ENCODE measurements around the gene TMEM115. TPM values are rescaled to one million over a fixed set of nuclear protein-coding genes. Genes with fewer than 3 reads are reported as not detected.

The TMEM115 gene
- total and polyA plus RNA-seq, 4 donors, result 29.0 to 44.8 (median 35.9) TPM

GRCh38 chr3:50356553-50356952 is 2.8 kb downstream of the TMEM115 start:
- WGBS, 2 donors, result 44 to 60% methylated on average over 5 of the region's 5 CpGs
- peaks cover 9 to 30% (median 21%) of the 10 kb centered on the region in 4 donors for H3K36me3 ChIP-seq (ENCODE audit: control insufficient read depth in 4 of 4, insufficient read depth in 4 of 4, low read length in 4 of 4)
- H3K9ac ChIP-seq (ENCODE audit: insufficient read depth in 1 of 2, low read length in 2 of 2), result peak overlapping the region; percentile 9 to 51
- TF ChIP-seq CTCF (IDR thresholded peaks at IDR 0.05; ENCODE audit: control extremely low read depth, extremely low read depth), result no peak
- ATAC-seq (ENCODE audit: insufficient read depth, low FRiP score) (no peak), DNase-seq (no peak)
- no peaks in the 10 kb centered on the region for H3K9me3 ChIP-seq (ENCODE audit: control insufficient read depth in 4 of 4, insufficient read depth in 3 of 4, low read length in 3 of 4)
- H3K27ac ChIP-seq (ENCODE audit: low read depth in 1 of 2, low read length in 1 of 2), result no peak overlapping the region
- H3K4me3 ChIP-seq, result peak overlapping the region; percentile 28
- peaks cover 25 to 35% (median 26%) of the 10 kb centered on the region in 5 donors for H3K4me1 ChIP-seq (ENCODE audit: control insufficient read depth in 5 of 5, insufficient read depth in 5 of 5, low read length in 5 of 5)
- H3K27me3 ChIP-seq (ENCODE audit: control insufficient read depth in 3 of 3, insufficient read depth in 3 of 3, low read length in 2 of 3), result no peaks in the 10 kb centered on the region

DNA sequence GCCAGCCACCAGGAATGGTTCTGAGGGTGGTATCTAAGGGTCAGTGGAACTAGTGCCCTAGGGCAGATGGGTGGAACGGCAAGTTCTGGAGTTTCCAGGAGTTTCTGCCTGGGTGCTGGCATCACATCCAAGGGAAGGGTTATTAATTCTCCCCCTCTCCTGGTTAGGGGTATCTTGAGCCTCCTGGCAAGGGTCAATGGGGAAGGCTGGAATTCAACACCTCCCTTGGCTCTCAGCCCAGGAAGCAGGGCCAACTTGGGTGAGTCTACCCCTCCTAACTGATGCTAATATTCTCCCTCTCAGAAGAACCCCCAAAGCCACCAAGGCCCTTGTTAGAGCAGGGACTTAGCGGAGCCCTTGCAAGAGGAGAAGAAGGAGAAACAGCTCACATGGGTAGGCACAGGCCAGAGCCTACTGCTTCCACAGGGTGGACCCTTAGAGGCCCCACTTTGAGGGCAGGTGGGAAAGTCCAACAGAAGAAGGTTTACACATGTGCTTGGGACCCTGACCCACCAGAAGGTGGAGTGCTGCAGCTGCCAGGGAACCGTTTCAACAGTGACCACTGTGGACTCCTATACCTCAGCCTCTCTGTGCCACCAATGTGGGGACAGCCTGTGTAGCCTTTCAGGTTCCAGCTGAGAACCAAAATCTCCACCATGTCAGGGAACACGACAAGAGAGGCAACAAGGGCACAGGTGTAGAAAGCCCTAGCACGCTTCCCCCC is 3.3 kb downstream of the TMEM115 start:
- DNase-seq (no peak), ATAC-seq (ENCODE audit: insufficient read depth, low FRiP score) (no peak)
- Histone ChIP-seq H3K9me3 (ENCODE audit: control insufficient read depth in 4 of 4, insufficient read depth in 3 of 4, low read length in 3 of 4) (no peaks in the 10 kb centered on the region), H3K36me3 (ENCODE audit: control insufficient read depth in 4 of 4, insufficient read depth in 4 of 4, low read length in 4 of 4) (peaks cover 9 to 30% (median 22%) of the 10 kb centered on the region in 4 donors), H3K4me3 (no peak overlapping the region), H3K27me3 (ENCODE audit: control insufficient read depth in 3 of 3, insufficient read depth in 3 of 3, low read length in 2 of 3) (no peaks in the 10 kb centered on the region), H3K27ac (ENCODE audit: low read depth in 1 of 2, low read length in 1 of 2) (peak overlapping the region; percentile 10 to 37), H3K4me1 (ENCODE audit: control insufficient read depth in 5 of 5, insufficient read depth in 5 of 5, low read length in 5 of 5) (peaks cover 26 to 40% (median 31%) of the 10 kb centered on the region in 5 donors), H3K9ac (ENCODE audit: insufficient read depth in 1 of 2, low read length in 2 of 2) (peak overlapping the region in 1 of 2 donors; percentile 51)
- 63 to 66% methylated on average over 5 of the region's 5 CpGs for WGBS, 2 donors
- no peak for TF ChIP-seq CTCF (IDR thresholded peaks at IDR 0.05; ENCODE audit: control extremely low read depth, extremely low read depth)

DNA sequence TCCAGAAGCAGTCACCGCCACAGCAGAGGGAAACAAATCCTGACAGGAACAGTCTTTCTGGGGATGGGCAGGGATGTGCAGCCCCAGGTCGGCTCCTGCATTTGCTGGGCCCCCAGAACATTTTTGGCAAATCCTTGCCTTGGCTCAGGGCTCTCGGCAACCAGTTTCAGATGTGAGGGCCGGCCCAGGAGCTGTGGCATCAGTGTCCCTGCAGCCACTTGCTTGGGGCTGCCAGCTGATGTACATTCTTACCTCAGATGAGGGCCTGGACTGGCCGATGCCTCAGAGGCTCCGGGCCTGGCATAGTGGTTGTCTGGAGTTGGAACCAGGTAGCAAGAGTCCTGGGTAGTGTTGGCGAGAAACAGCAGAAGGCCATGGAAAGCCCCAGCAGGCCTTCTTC is 4.5 kb downstream of the TMEM115 start:
- peaks cover 9 to 30% (median 22%) of the 10 kb centered on the region in 4 donors for H3K36me3 ChIP-seq (ENCODE audit: control insufficient read depth in 4 of 4, insufficient read depth in 4 of 4, low read length in 4 of 4)
- no peak overlapping the region for H3K27ac ChIP-seq (ENCODE audit: low read depth in 1 of 2, low read length in 1 of 2)
- H3K4me3 ChIP-seq, result no peak overlapping the region
- peaks cover 31 to 48% (median 32%) of the 10 kb centered on the region in 5 donors for H3K4me1 ChIP-seq (ENCODE audit: control insufficient read depth in 5 of 5, insufficient read depth in 5 of 5, low read length in 5 of 5)
- ATAC-seq (ENCODE audit: insufficient read depth, low FRiP score) (no peak), DNase-seq (no peak)
- no peaks in the 10 kb centered on the region for H3K27me3 ChIP-seq (ENCODE audit: control insufficient read depth in 3 of 3, insufficient read depth in 3 of 3, low read length in 2 of 3)
- TF ChIP-seq CTCF (IDR thresholded peaks at IDR 0.05; ENCODE audit: control extremely low read depth, extremely low read depth), result no peak
- 91 to 97% methylated on average over 7 of the region's 7 CpGs for WGBS, 2 donors
- no peak overlapping the region for H3K9ac ChIP-seq (ENCODE audit: insufficient read depth in 1 of 2, low read length in 2 of 2)
- no peaks in the 10 kb centered on the region for H3K9me3 ChIP-seq (ENCODE audit: control insufficient read depth in 4 of 4, insufficient read depth in 3 of 4, low read length in 3 of 4)
